Natural killer cell (primary cell): Measurements from ENCODE around the gene NGFR. TPM values are rescaled to one million over a fixed set of nuclear protein-coding genes. Genes with fewer than 3 reads are reported as not detected.

Experiments used
- ATAC-seq, 3 donors: fragments of 150-1000 bp in 2 of 3; fragments of 200-7000 bp in 1 of 3; cut with Tn5 transposase; 1 replicate in 1 of 3; 2 replicates in 2 of 3; pipeline ENCODE4 v1.10.0; 2021; ENCODE audit warnings: mild to moderate bottlenecking in 2 of 3, moderate library complexity in 2 of 3
- DNase-seq, 2 donors: peaks; one replicate each; pipeline versions ENCODE4 v3.0.0 to v3.0.0-alpha.2; 2013 to 2021; ENCODE audit warnings: mixed read lengths in 1 of 2
- H3K27ac ChIP-seq: one replicate; pipeline ENCODE4 v1.5.1; 2013; ENCODE audit warnings: mild to moderate bottlenecking, low read length
- H3K27me3 ChIP-seq: one replicate; pipeline ENCODE4 v1.6.1; 2013; ENCODE audit warnings: low read length; ENCODE audit not compliant: control insufficient read depth, insufficient read depth
- H3K36me3 ChIP-seq: one replicate; pipeline ENCODE4 v1.6.1; 2013; ENCODE audit warnings: low read length; ENCODE audit not compliant: control insufficient read depth, insufficient read depth
- H3K4me1 ChIP-seq: one replicate; pipeline ENCODE4 v1.6.1; 2013; ENCODE audit warnings: low read length; ENCODE audit not compliant: control insufficient read depth, insufficient read depth
- H3K4me3 ChIP-seq: one replicate; pipeline ENCODE4 v1.5.1; 2013; ENCODE audit warnings: low read length
- H3K9me3 ChIP-seq: one replicate; pipeline ENCODE4 v1.6.1; 2013; ENCODE audit warnings: low read length; ENCODE audit not compliant: control insufficient read depth, insufficient read depth
- H3K27ac Mint-ChIP-seq, 2 donors: one replicate each; pipeline ENCODE4 v1.8.0; 2022; ENCODE audit warnings: mild to moderate bottlenecking in 2 of 2, mixed read lengths in 2 of 2, moderate library complexity in 1 of 2
- H3K27me3 Mint-ChIP-seq, 2 donors: one replicate each; pipeline ENCODE4 v1.8.0; 2022; ENCODE audit warnings: low read depth in 2 of 2, mixed read lengths in 2 of 2
- H3K36me3 Mint-ChIP-seq: one replicate; pipeline ENCODE4 v1.8.0; 2022; ENCODE audit warnings: mixed read lengths
- H3K4me1 Mint-ChIP-seq, 2 donors: one replicate each; pipeline ENCODE4 v1.8.0; 2022; ENCODE audit warnings: mixed read lengths in 2 of 2
- H3K4me3 Mint-ChIP-seq: one replicate; pipeline ENCODE4 v1.8.0; 2022; ENCODE audit warnings: mild to moderate bottlenecking, moderate library complexity, mixed read lengths
- H3K9me3 Mint-ChIP-seq, 2 donors: one replicate each; pipeline ENCODE4 v1.8.0; 2022; ENCODE audit warnings: mixed read lengths in 2 of 2
- CTCF ChIP-seq: fragments of 200-600 bp; IDR thresholded peaks from one replicate; pipeline ENCODE4 v1.8.0; 2022; ENCODE audit warnings: antibody characterized with exemption
- WGBS: methylation state at CpG from one replicate; pipeline ENCODE4 v1.1.7; 2013; ENCODE audit warnings: missing lambda C conversion rate; ENCODE audit not compliant: insufficient coverage; 5-methylcytosine and 5-hydroxymethylcytosine counted together
- intact Hi-C: fragments of 100-400 bp; cut with micrococcal nuclease; formaldehyde crosslinking; loops from one replicate; pipeline ENCODE4 v1.14.2; 2022
- total RNA-seq, 4 donors: library from RNA; stranded (reverse); fragments of 120-200 nt in 1 of 4; gene quantifications; one replicate each; pipeline versions ENCODE4 v1.2.3 to v1.2.4, GENCODE V29; 2013 to 2022

Gene NGFR
- total RNA-seq, 3 donors from 2014 or later (not counting 1 experiment from before 2014, with no cell fraction given): 0.91 to 1.8 (median 1.2) TPM

- Mint-ChIP-seq H3K36me3 (peaks cover 6% of the 10 kb centered on the region), H3K9me3 (no peaks in the 10 kb centered on the region), H3K27ac (peak overlapping the region in 1 of 2 donors; percentile 40), H3K4me1 (peaks cover 26 to 39% of the 10 kb centered on the region in 2 donors), H3K27me3 (peaks cover 35 to 41% of the 10 kb centered on the region in 2 donors), H3K4me3 (peak overlapping the region; percentile 93)
- Histone ChIP-seq H3K9me3 (no peaks in the 10 kb centered on the region), H3K27me3 (peaks cover 46% of the 10 kb centered on the region), H3K4me1 (peaks cover 36% of the 10 kb centered on the region), H3K27ac (no peak overlapping the region), H3K36me3 (no peaks in the 10 kb centered on the region), H3K4me3 (peak overlapping the region; percentile 35)
- DNase-seq (peak; percentile 26 to 42), ATAC-seq (no peak)
- no peak for TF ChIP-seq CTCF
- WGBS: 2% methylated on average over 74 of the region's 75 CpGs
- intact Hi-C loops: loop anchor here (2.0 kb wide), 2 partner anchors 59 to 89 kb away; no protein-coding TSS in a partner anchor
Observed at GRCh38 chr17:49497148-49498028, 2.3 kb downstream of the NGFR start.

GRCh38 chr17:49498029-49498615 is 3.0 kb downstream of the NGFR start:
- ATAC-seq (no peak), DNase-seq (peak in 1 of 2 donors; percentile 13)
- Histone ChIP-seq H3K9me3 (no peaks in the 10 kb centered on the region), H3K27me3 (peaks cover 46% of the 10 kb centered on the region), H3K4me1 (peaks cover 36% of the 10 kb centered on the region), H3K27ac (no peak overlapping the region), H3K4me3 (no peak overlapping the region), H3K36me3 (no peaks in the 10 kb centered on the region)
- Mint-ChIP-seq H3K27me3 (peaks cover 35 to 43% of the 10 kb centered on the region in 2 donors), H3K36me3 (peaks cover 6% of the 10 kb centered on the region), H3K27ac (no peak overlapping the region), H3K4me1 (peaks cover 26 to 39% of the 10 kb centered on the region in 2 donors), H3K9me3 (no peaks in the 10 kb centered on the region), H3K4me3 (peak overlapping the region; percentile 93)
- no peak for TF ChIP-seq CTCF
- intact Hi-C loops: no loop called here
- WGBS: 23% methylated on average over 11 of the region's 12 CpGs

- peaks cover 19% of the 10 kb centered on the region for H3K4me1 ChIP-seq
- no peak overlapping the region for H3K27ac ChIP-seq
- H3K4me3 ChIP-seq: no peak overlapping the region
- no peak for ATAC-seq
- no peak for TF ChIP-seq CTCF
- H3K4me1 Mint-ChIP-seq: peaks cover 10 to 17% of the 10 kb centered on the region in 2 donors
- no peak for DNase-seq
- no peaks in the 10 kb centered on the region for H3K9me3 ChIP-seq
- H3K27me3 ChIP-seq: peaks cover 43% of the 10 kb centered on the region
- peaks cover 52 to 57% of the 10 kb centered on the region in 2 donors for H3K27me3 Mint-ChIP-seq
- no peak overlapping the region for H3K4me3 Mint-ChIP-seq
- no peaks in the 10 kb centered on the region for H3K9me3 Mint-ChIP-seq
- H3K36me3 ChIP-seq: no peaks in the 10 kb centered on the region
- WGBS: 89% methylated on average over 3 of the region's 3 CpGs
- no peak overlapping the region for H3K27ac Mint-ChIP-seq
- H3K36me3 Mint-ChIP-seq: peaks cover 6% of the 10 kb centered on the region
- intact Hi-C loops: no loop called here
Observed at GRCh38 chr17:49501496-49501895, 6.4 kb downstream of the NGFR start.
